Panc1 (cell line): Measurements from ENCODE around the gene DEPDC5. TPM values are rescaled to one million over a fixed set of nuclear protein-coding genes. Genes with fewer than 3 reads are reported as not detected.
"Not testable (repeated sequence)": the region's sequence is repeated elsewhere in the genome, so short reads cannot be mapped to it uniquely, and the experiment has no call there.

Experiments
- ATAC-seq: fragments of 200-7000 bp; cut with Tn5 transposase; 2 replicates; pipeline ENCODE4 v1.9.1; 2020; ENCODE audit warnings: mild to moderate bottlenecking, moderate library complexity
- BruUV-seq: library from RNA; stranded (reverse); fragments of 400-500 nt; replicated peaks from 2 replicates; lab custom pipeline; 2021; lab: Mats Ljungman, UMichigan
- CTCF ChIA-PET: fragments of 300-600 bp; sonication (Branson Sonifier 250); formaldehyde crosslinking; loops from one replicate; lab custom pipeline; 2022; ENCODE audit warnings: antibody characterized with exemption; lab: Charles Lee
- POLR2A ChIA-PET: fragments of 300-600 bp; sonication (Branson Sonifier 250); formaldehyde crosslinking; loops from one replicate; lab custom pipeline; 2022; ENCODE audit warnings: antibody characterized with exemption; lab: Charles Lee
- DNase-seq: peaks from one replicate; pipeline ENCODE4 v3.0.0-alpha.2; 2010; ENCODE audit warnings: low read depth, low spot score
- H3K27ac ChIP-seq: 2 replicates; pipeline ENCODE4 v1.5.1; 2011; ENCODE audit warnings: mild to moderate bottlenecking, low read length, inconsistent platforms
- H3K27me3 ChIP-seq: fragments of 200-500 bp; sonication (Bioruptor generic); 2 replicates; pipeline ENCODE4 v1.6.0; 2014; ENCODE audit warnings: low read length, inconsistent platforms; ENCODE audit not compliant: control insufficient read depth, insufficient read depth
- H3K36me3 ChIP-seq: fragments of 200-500 bp; sonication (Bioruptor generic); 2 replicates; pipeline ENCODE4 v1.5.1; 2014; ENCODE audit warnings: inconsistent platforms, mild to moderate bottlenecking, low read length, moderate library complexity; ENCODE audit not compliant: control insufficient read depth, insufficient read depth
- H3K4me1 ChIP-seq: 2 replicates; pipeline ENCODE4 v1.5.1; 2011; ENCODE audit warnings: inconsistent platforms, mild to moderate bottlenecking, low read length, moderate library complexity; ENCODE audit not compliant: control insufficient read depth, insufficient read depth
- H3K4me3 ChIP-seq, 2 experiments: 2 replicates each; pipeline ENCODE4 v1.5.1; 2011 to 2012; ENCODE audit warnings: low read depth in 2 of 2, low read length in 2 of 2, mild to moderate bottlenecking in 2 of 2, inconsistent platforms in 1 of 2, moderate library complexity in 1 of 2
- H3K9me3 ChIP-seq: fragments of 200-500 bp; sonication (Bioruptor generic); 2 replicates; pipeline ENCODE4 v1.5.1; 2014; ENCODE audit warnings: low read depth, mild to moderate bottlenecking, inconsistent platforms, low read length, moderate library complexity; ENCODE audit not compliant: control insufficient read depth, insufficient read depth
- CTCF ChIP-seq: fragments of 450-650 bp; IDR thresholded peaks from 2 replicates; pipeline ENCODE4 v1.5.1; 2017; ENCODE audit warnings: mild to moderate bottlenecking
- POLR2AphosphoS5 ChIP-seq: IDR thresholded peaks from 2 replicates; pipeline ENCODE4 v1.6.1; 2012; ENCODE audit warnings: mild to moderate bottlenecking, low read depth, low read length, moderate library complexity
- SIN3A ChIP-seq: IDR thresholded peaks from 2 replicates; pipeline ENCODE4 v1.6.1; 2012; ENCODE audit warnings: low read depth, mild to moderate bottlenecking, low read length, moderate library complexity, borderline replicate concordance; ENCODE audit not compliant: insufficient read depth
- TCF7L2 ChIP-seq: IDR thresholded peaks from 2 replicates; pipeline ENCODE4 v1.6.1; 2011; ENCODE audit warnings: mild to moderate bottlenecking, low read depth, low read length, inconsistent platforms
- in situ Hi-C: cut with HindIII; loops from 2 replicates; pipeline ENCODE4 v1.10.0; 2016; ENCODE audit warnings: low sequenced_read_pairs, low pct_unique_long_range_greater_than_20kb
- intact Hi-C: fragments of 100-400 bp; cut with micrococcal nuclease; formaldehyde crosslinking; loops from one replicate; pipeline ENCODE4 v1.10.0; 2022; ENCODE audit not compliant: unreplicated experiment
- total RNA-seq: library from RNA; stranded (reverse); gene quantifications from one replicate; pipeline ENCODE4 v1.2.1, GENCODE V29; 2021; ENCODE audit not compliant: unreplicated experiment
- TF ChIP-seq, protein P1 (sequence below), 2 experiments: IDR thresholded peaks; 2 replicates each; pipeline ENCODE4 v1.6.1; 2011 to 2012; ENCODE audit warnings: low read depth in 2 of 2, control low read depth in 1 of 2, low read length in 1 of 2, mild to moderate bottlenecking in 1 of 2, moderate library complexity in 1 of 2; ENCODE audit not compliant: insufficient read depth in 1 of 2

The DEPDC5 gene
- total RNA-seq, 1 experiment from 2014 or later: 20.2 TPM

GRCh38 chr22:31815383-31815814 is 61.6 kb downstream of the DEPDC5 start:
- intact Hi-C loops, H3K27ac ChIP-seq, DNase-seq, H3K4me1 ChIP-seq, in situ Hi-C loops, H3K9me3 ChIP-seq, POLR2A ChIA-PET, H3K27me3 ChIP-seq, BruUV-seq, CTCF ChIA-PET, ATAC-seq, H3K4me3 ChIP-seq, H3K36me3 ChIP-seq: not testable (repeated sequence)

DNA sequence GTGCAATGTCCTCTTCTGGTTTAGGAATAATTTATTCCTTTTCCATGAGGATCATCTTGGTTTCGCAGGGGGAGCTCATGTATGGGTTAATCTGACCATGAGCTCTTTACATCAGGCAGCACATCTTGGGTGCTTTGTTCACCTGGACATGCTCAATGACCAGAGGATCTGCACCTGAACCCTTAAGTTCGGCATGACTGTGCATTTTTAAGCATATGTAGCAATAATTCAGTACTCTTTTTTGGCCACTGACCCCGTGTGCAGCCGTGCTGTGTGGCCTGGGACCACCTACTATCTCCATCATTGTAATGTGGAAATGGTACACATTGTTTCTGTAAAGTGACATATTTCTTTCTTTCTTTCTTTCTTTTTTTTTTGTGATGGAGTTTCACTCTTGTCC is 62.9 kb downstream of the DEPDC5 start:
- no peaks in the 10 kb centered on the region for H3K27me3 ChIP-seq
- ChIA-PET POLR2A (no interaction called here), CTCF (no interaction called here)

More for the DNA sequence above, 62.9 kb downstream of the DEPDC5 start:
- peaks cover 8% of the 10 kb centered on the region for H3K36me3 ChIP-seq
- H3K9me3 ChIP-seq: no peaks in the 10 kb centered on the region
- ATAC-seq: no peak
- no peaks in the 10 kb centered on the region for H3K4me1 ChIP-seq
- in situ Hi-C loops (no loop called here), intact Hi-C loops (no loop called here)
- no TSS peak for BruUV-seq
- no peak for TF ChIP-seq TCF7L2
- no peak for TF ChIP-seq POLR2AphosphoS5
- TF ChIP-seq CTCF: no peak
- TF ChIP-seq, protein P1, sequence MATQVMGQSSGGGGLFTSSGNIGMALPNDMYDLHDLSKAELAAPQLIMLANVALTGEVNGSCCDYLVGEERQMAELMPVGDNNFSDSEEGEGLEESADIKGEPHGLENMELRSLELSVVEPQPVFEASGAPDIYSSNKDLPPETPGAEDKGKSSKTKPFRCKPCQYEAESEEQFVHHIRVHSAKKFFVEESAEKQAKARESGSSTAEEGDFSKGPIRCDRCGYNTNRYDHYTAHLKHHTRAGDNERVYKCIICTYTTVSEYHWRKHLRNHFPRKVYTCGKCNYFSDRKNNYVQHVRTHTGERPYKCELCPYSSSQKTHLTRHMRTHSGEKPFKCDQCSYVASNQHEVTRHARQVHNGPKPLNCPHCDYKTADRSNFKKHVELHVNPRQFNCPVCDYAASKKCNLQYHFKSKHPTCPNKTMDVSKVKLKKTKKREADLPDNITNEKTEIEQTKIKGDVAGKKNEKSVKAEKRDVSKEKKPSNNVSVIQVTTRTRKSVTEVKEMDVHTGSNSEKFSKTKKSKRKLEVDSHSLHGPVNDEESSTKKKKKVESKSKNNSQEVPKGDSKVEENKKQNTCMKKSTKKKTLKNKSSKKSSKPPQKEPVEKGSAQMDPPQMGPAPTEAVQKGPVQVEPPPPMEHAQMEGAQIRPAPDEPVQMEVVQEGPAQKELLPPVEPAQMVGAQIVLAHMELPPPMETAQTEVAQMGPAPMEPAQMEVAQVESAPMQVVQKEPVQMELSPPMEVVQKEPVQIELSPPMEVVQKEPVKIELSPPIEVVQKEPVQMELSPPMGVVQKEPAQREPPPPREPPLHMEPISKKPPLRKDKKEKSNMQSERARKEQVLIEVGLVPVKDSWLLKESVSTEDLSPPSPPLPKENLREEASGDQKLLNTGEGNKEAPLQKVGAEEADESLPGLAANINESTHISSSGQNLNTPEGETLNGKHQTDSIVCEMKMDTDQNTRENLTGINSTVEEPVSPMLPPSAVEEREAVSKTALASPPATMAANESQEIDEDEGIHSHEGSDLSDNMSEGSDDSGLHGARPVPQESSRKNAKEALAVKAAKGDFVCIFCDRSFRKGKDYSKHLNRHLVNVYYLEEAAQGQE (IDR thresholded peaks at IDR 0.05; ENCODE audit: insufficient read depth in 1 of 2, low read depth in 2 of 2, low read length in 1 of 2): no peak
- TF ChIP-seq SIN3A: no peak
- H3K27ac ChIP-seq: no peak overlapping the region
- no peak overlapping the region for H3K4me3 ChIP-seq
- no peak for DNase-seq
